HG02885 (cell line): ENCODE measurements around the gene MAP3K20.
"Not testable (repeated sequence)": the region's sequence is repeated elsewhere in the genome, so short reads cannot be mapped to it uniquely, and the experiment has no call there.

Source experiments
- ATAC-seq: cut with Tn5 transposase; IDR thresholded peaks from one replicate; pipeline ENCODE4 v1.9.1; 2021; ENCODE audit warnings: mild to moderate bottlenecking; ENCODE audit not compliant: unreplicated experiment, poor library complexity

Gene MAP3K20

GRCh38 chr2:173191601-173192000 is 116.0 kb downstream of the MAP3K20 start:
- ATAC-seq, result no peak

- ATAC-seq, result no peak
These were observed 116.4 kb downstream of the MAP3K20 start for GRCh38 chr2:173192071-173192470.

DNA sequence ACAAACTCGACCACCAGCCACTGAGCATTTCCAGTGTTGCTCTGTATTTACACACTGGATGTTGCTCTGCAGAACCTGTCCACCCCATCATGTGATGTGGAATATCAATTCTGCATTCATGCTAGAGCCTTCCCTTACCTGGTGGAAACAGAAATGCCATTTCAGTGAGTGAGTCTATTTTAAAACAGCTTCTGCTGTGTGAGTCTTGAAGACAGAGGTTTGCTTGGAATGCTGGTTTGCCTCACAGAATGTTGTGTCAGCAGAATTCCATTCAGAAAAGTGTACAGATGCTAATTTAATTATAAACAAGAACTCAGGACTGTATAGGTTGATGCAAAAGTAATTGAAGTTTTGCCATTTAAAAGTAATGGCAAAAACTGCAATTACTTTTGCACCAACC is 118.3 kb downstream of the MAP3K20 start:
- ATAC-seq, result no peak

DNA sequence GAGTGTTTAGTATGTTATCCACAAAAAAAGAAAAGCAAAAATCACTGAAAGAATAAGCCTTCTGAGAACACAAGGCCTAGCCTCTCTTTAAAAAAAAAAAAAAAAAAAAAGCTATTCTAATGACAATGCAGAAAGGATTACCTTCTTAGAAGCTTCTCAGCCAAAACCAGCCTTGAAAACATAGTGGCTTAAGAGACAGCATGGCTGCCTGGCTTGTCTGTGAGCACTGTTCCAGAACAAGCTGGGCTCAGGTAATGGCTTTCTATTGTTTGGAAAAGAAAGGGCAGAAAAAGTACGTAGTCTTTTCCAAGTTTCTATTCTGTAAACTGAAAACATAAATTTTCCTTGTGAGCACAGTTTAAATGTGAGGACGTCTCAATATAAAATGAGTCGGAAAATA is 119.5 kb downstream of the MAP3K20 start:
- ATAC-seq, result no peak

- no peak for ATAC-seq
These were observed 120.4 kb downstream of the MAP3K20 start for GRCh38 chr2:173196080-173196479.

- no peak for ATAC-seq
These were observed 121.0 kb downstream of the MAP3K20 start for GRCh38 chr2:173196638-173197037.

DNA sequence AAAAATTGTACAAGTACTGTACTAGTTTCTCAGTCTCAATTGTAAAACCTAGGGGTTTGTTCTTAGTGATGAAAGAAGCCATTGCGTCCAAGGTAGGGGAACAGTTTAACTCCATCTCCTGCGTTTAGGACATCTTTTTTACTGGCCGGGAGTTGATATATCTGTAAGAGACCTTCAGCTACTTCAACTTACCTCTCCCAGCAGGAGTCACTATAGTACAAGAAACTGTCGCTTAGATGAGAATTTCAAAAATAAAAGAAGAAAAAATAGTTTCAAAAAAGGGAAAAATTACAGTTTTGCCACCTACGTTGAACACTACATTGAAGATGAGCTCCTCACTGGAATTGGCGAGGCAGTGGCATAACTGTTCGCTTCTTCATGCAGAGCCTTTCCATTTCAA is 122.7 kb downstream of the MAP3K20 start:
- ATAC-seq, result no peak

GRCh38 chr2:173199294-173199693 is 123.6 kb downstream of the MAP3K20 start:
- ATAC-seq, result no peak

DNA sequence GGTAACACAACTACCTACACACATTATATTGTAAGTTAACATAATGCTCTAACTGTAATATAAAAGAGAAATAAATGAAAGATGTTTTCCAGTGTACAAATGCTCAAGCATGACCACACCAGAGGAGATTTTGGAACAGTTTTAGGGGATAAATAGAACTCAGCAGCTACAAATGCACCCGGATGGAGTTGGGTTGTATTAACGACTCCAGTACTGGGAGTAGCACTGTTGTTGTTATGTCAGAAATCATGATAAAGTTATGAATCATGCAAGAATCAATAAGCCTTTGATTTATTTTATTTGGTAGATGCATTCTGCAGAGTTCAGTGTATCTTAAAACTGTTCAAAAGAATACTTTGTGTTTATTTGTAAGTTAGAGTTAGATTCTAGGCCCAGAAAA is 126.9 kb downstream of the MAP3K20 start:
- ATAC-seq, result no peak

GRCh38 chr2:173204316-173204715 is 128.7 kb downstream of the MAP3K20 start:
- no peak for ATAC-seq

GRCh38 chr2:173205375-173205774 is 129.7 kb downstream of the MAP3K20 start:
- ATAC-seq, result no peak

DNA sequence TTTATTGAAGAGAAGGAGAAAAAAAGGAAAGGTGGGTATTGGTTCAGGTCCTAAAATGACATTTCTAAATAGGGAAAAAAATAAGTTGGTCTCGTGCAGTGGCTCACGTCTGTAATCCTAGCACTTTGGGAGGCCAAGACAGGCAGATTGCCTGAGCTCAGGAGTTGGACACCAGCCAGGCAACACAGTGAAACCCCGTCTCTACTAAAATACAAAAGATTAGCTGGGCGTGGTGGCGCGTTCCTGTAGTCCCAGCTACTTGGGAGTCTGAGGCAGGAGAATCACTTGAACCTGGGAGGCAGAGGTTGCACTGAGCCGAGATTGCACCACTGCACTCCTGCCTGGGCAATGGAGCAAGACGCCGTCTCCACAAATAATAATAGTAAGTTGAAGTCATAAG is 131.5 kb downstream of the MAP3K20 start:
- ATAC-seq, result not testable (repeated sequence)

DNA sequence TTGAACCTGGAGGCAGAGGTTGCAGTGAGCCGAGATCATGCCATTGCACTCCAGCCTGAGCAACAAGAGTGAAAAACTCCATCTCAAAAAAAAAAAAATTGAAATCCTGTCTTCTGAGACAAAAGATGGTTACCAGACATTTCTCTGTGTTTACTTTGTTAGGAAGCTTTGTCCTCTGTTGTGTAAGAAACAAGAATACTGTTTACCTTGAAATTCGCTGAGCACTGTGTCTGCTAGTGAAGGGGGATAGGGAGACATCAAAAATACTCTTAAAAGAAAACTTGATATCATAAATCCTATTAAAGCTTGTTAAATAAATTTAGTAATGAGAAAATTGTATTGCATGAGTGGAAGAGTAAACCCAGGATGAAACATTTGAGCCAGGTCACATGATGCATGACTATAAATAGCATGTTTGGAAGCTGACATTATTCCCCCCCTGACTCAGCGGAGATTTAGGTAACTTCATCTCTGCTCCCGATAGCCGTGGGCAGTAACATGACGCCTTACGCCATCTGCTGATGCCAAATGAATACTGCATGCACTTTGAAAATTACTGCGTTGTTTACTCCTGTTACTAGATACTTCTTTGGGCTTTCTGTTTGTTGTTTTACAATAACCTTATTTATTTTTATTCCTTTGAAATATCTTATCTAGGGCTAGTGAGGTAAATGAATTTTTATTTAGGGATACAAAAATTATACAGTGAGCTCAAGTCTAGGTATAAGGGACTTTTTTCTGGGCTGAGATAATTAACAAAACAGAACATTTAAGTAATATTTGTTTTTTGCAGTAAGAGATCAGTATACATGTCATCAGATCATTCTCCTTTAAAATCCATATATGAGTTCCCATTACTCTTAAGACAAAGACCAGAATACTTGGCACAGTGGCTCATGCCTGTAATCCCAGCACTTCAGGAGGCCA is 134.9 kb downstream of the MAP3K20 start:
- peak; percentile 60 for ATAC-seq

DNA sequence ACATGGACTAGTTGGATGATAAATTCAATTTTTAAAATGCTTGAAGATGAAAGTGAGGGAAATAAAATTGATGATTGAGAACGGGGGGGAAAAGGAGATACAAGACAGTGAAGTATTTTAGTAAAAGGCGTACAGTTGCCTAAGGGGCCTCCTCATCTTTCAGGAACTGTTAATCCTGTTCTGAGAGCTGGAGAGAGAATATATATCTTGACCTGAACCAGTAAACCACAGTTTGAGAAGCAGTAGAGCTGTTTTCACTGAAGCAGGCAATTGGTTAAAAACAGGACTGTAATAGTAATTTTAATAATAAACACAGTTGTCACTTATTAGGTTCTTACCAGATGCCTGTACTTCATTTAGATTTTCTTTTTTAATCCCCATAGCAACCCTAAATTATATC is 137.5 kb downstream of the MAP3K20 start:
- no peak for ATAC-seq

DNA sequence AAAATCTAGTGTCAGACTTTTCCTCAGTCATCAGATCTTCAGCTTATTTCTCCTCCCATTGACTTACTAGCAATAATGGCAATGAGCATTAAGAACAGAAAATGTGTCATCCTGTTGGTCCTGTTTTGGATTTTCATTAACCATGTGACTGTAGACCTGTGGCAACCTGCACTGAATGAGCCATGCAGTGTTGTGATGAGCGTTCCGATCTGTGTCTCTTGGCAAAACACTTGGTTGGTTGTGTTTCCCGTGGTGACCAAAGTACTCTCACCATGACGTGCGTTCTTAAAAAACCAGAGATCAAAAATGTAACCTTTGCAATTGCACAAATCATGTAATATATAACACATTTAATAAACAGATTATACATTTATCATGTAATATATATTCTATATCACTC is 138.6 kb downstream of the MAP3K20 start:
- ATAC-seq, result no peak

DNA sequence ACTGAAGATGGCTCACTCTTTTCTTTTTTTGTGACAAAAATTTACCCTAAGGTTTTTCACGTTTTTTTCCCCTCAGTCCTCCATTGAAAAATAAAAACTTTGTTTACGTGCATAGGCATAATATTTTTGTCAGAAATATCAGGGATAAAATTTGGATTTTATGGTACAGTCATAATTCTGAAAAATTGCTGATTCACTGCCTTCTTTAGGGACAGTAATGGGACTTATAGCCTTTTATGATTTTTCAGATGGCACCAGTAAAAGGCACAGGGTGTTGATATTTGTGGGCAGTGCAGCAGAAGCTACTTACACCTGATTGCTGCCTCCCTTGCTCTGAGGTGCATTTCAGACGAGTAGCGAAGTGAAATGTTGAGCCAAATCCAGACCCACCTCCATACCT is 139.7 kb downstream of the MAP3K20 start:
- ATAC-seq, result no peak

DNA sequence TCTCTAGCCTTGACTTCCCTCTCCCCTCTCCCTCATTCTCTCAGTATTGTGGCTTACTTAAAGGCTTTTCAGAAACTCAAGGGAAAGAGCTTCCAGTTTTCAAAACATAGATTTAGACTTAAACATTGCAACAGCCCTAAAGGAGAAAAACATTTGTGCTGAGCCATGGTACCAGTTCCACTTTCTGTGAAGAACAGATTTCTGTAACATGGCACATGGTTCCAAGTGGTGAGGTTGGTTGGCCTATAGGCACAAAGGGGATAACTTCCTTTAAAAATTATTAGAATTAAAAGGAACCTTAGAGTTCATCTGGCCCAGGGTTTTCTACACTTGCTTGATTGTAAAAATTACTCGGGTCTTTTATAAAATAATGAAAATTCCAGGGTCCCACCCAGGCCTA is 140.4 kb downstream of the MAP3K20 start:
- no peak for ATAC-seq

DNA sequence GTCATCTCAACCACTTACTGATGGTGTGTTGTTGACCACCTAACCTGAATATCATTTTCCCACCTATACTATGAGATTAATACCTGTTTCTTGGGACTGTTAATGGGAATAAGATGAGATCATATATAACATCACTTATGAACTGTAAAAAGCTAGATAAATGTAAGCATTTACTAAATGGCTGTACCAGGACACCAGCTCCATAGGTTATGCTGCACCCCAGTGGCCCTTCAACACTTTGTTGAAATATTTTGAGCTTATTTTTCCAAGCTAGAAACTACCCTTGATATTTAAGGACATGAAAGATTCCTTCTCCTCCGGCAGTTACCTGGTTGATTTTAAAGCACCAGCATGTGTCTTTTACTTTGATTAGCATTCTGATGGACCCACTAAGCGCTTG is 141.0 kb downstream of the MAP3K20 start:
- no peak for ATAC-seq

- no peak for ATAC-seq
These were observed 141.6 kb downstream of the MAP3K20 start for GRCh38 chr2:173217116-173217840.

- no peak for ATAC-seq
These were observed 142.8 kb downstream of the MAP3K20 start for GRCh38 chr2:173218326-173219056.

DNA sequence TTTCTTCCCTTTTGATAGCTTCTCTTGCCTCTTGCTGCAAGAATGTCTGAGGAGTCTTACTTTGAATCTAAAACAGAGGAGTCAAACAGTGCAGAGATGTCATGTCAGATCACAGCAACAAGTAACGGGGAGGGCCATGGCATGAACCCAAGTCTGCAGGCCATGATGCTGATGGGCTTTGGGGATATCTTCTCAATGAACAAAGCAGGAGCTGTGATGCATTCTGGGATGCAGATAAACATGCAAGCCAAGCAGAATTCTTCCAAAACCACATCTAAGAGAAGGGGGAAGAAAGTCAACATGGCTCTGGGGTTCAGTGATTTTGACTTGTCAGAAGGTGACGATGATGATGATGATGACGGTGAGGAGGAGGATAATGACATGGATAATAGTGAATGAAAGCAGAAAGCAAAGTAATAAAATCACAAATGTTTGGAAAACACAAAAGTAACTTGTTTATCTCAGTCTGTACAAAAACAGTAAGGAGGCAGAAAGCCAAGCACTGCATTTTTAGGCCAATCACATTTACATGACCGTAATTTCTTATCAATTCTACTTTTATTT is 145.6 kb downstream of the MAP3K20 start:
- ATAC-seq, result no peak
